Tibial artery (tissue), 4 donors: ENCODE data around the gene USP19.
A peak's percentile ranks its signal among the peaks of the same experiment; 100 is the strongest.

Experiments used
- DNase-seq, 2 donors: peaks; one replicate each; pipeline ENCODE4 v3.0.0-alpha.2; 2019
- H3K27ac ChIP-seq, 2 donors: fragments of 200-600 bp; sonication (generic) in 1 of 2; 1 replicate in 1 of 2; 2 replicates in 1 of 2; pipeline ENCODE4 v1.5.1; 2018 to 2019; ENCODE audit warnings: mild to moderate bottlenecking in 1 of 2
- H3K27me3 ChIP-seq, 2 donors: fragments of 200-600 bp; sonication (generic) in 1 of 2; one replicate each; pipeline versions ENCODE4 v1.5.1 to v1.6.0; 2016 to 2019
- H3K36me3 ChIP-seq, 3 donors: fragments of 200-600 bp; sonication (generic) in 2 of 3; one replicate each; pipeline ENCODE4 v1.5.1; 2016 to 2019; ENCODE audit warnings: mild to moderate bottlenecking in 2 of 3
- H3K4me1 ChIP-seq, 4 donors: fragments of 200-600 bp; sonication (generic) in 2 of 4; 1 replicate in 3 of 4; 2 replicates in 1 of 4; pipeline ENCODE4 v1.5.1; 2016 to 2019
- H3K4me3 ChIP-seq, 2 donors: fragments of 200-600 bp; sonication (generic) in 1 of 2; 1 replicate in 1 of 2; 2 replicates in 1 of 2; pipeline ENCODE4 v1.5.1; 2018 to 2019; ENCODE audit warnings: mild to moderate bottlenecking in 2 of 2
- H3K9me3 ChIP-seq, 3 donors: fragments of 200-600 bp; sonication (generic) in 1 of 3; one replicate each; pipeline ENCODE4 v1.5.1; 2016 to 2019
- intact Hi-C: fragments of 100-400 bp; cut with DNase I; formaldehyde crosslinking; loops from one replicate; pipeline ENCODE4 v1.15.0; 2023; ENCODE audit warnings: low total_unique reads
- TF ChIP-seq, protein P1 (sequence below), 2 experiments: fragments of 200-600 bp in 1 of 2; fragments of 450-650 bp in 1 of 2; IDR thresholded peaks; one replicate each; pipeline ENCODE4 v1.5.1; 2017 to 2019; ENCODE audit warnings: antibody characterized with exemption in 2 of 2, mild to moderate bottlenecking in 1 of 2, moderate library complexity in 1 of 2

Gene USP19

DNA sequence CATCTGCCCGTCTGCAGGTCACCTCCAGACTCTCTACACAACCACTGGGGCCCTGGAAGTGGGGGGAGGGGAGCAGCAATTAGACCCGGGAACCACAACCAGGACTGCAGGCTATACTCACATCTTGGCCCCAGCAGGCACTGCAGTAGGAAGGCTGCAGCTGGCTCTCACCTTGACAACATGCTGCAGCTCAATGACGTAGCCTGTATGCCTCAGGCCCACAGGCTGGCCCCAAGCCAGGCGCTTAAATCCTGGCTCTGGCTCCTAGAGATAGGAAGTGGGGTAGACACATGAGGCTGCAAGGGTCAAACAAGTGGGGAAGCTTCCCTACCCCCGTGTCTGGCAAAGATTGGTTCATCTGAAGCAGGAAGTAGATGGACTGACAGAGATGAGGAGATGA is 22.2 kb downstream of the USP19 start:
- TF ChIP-seq, protein P1, sequence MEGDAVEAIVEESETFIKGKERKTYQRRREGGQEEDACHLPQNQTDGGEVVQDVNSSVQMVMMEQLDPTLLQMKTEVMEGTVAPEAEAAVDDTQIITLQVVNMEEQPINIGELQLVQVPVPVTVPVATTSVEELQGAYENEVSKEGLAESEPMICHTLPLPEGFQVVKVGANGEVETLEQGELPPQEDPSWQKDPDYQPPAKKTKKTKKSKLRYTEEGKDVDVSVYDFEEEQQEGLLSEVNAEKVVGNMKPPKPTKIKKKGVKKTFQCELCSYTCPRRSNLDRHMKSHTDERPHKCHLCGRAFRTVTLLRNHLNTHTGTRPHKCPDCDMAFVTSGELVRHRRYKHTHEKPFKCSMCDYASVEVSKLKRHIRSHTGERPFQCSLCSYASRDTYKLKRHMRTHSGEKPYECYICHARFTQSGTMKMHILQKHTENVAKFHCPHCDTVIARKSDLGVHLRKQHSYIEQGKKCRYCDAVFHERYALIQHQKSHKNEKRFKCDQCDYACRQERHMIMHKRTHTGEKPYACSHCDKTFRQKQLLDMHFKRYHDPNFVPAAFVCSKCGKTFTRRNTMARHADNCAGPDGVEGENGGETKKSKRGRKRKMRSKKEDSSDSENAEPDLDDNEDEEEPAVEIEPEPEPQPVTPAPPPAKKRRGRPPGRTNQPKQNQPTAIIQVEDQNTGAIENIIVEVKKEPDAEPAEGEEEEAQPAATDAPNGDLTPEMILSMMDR (IDR thresholded peaks at IDR 0.05) = no peak
- H3K27ac ChIP-seq = no peak overlapping the region
- H3K9me3 ChIP-seq = no peaks in the 10 kb centered on the region
- H3K36me3 ChIP-seq = peaks cover 46 to 75% (median 51%) of the 10 kb centered on the region in 3 donors
- no peaks in the 10 kb centered on the region for H3K27me3 ChIP-seq
- no peak for DNase-seq
- no peak overlapping the region for H3K4me3 ChIP-seq
- H3K4me1 ChIP-seq = peaks cover 0 to 15% (median 12%) of the 10 kb centered on the region in 4 donors
- intact Hi-C loops = loop anchor here (5.0 kb wide), 1 partner anchor 34 kb away; the partner anchor contains the start of gene LAMB2

DNA sequence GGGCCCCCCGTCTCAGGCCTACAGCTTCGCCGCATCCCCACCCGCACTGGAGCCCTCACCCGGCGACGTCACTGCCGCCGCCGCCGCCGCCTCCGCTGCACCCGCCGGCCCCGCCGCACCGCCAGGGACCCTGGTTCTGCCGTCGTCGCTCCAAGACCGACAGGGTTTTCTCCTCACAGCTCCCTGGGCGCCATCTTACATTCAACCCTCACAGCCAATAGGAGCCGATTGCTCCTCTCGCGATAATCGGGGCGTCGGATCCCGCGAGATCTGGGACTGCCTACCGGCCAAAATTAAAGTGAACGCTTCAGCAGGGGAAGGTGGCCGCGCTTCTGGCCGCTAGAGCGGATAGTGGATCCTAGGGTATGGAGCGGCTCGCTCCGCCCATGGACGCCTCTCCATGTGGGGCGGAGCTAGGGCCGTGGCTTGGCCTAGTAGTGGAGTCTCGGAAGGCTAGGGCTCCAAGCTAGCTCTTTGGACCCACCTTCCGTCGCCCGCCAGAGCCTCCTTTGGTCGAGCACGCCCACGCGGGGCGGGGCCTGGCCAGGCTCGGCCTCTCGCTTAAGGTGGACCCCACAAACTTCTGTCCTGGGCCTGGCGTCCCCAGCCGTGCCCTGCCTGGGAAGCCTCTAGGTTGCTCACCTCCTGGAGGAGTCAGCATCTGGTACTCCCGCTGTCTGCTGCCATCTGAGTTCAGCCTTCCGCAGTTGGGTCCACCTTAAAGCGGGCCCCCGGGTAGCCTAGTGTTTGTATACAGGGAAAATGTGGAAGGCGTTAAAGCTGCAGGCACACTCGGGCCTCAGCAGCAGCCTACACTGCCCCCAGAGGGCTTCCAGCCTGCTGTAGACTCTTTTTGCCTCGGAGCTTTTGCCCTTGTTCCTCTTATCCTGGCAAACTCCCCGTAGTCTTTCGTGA is 26.5 kb downstream of the USP19 start, which contains the start of gene QRICH1:
Gene QRICH1, minus strand, starts transcription at position 219 of the 915 bp plus-strand sequence. CDS start 17,054 bp downstream, outside the sequence.
- intact Hi-C loops = no loop called here
- no peaks in the 10 kb centered on the region for H3K9me3 ChIP-seq
- H3K36me3 ChIP-seq = peaks cover 16 to 41% (median 19%) of the 10 kb centered on the region in 3 donors
- peak within 1 kb of the TSS; percentile 91 to 96 for H3K27ac ChIP-seq
- DNase-seq = peak; percentile 97 to 99
- TF ChIP-seq, protein P1 (IDR thresholded peaks at IDR 0.05) = peak; percentile 47 to 58
- H3K4me3 ChIP-seq = peak within 1 kb of the TSS; percentile 77 to 98
- H3K27me3 ChIP-seq = no peaks in the 10 kb centered on the region
- peaks cover 5 to 46% (median 40%) of the 10 kb centered on the region in 4 donors for H3K4me1 ChIP-seq

- intact Hi-C loops = no loop called here
- no peaks in the 10 kb centered on the region for H3K27me3 ChIP-seq
- peak overlapping the region; percentile 77 to 98 for H3K4me3 ChIP-seq
- peaks cover 7 to 32% (median 10%) of the 10 kb centered on the region in 3 donors for H3K36me3 ChIP-seq
- H3K9me3 ChIP-seq = no peaks in the 10 kb centered on the region
- H3K27ac ChIP-seq = peak overlapping the region; percentile 91 to 96
- peaks cover 5 to 53% (median 42%) of the 10 kb centered on the region in 4 donors for H3K4me1 ChIP-seq
- peak; percentile 75 to 83 for DNase-seq
- TF ChIP-seq, protein P1 (IDR thresholded peaks at IDR 0.05) = no peak
Measured at GRCh38 chr3:49092938-49093852, 27.4 kb downstream of the USP19 start.

- DNase-seq = no peak
- H3K27me3 ChIP-seq = no peaks in the 10 kb centered on the region
- intact Hi-C loops = no loop called here
- H3K36me3 ChIP-seq = peaks cover 12 to 39% (median 14%) of the 10 kb centered on the region in 3 donors
- TF ChIP-seq, protein P1 (IDR thresholded peaks at IDR 0.05) = no peak
- H3K4me3 ChIP-seq = no peak overlapping the region
- no peaks in the 10 kb centered on the region for H3K9me3 ChIP-seq
- no peaks in the 10 kb centered on the region for H3K4me1 ChIP-seq
- H3K27ac ChIP-seq = no peak overlapping the region
Measured at GRCh38 chr3:49081429-49081828, 39.2 kb downstream of the USP19 start.

GRCh38 chr3:49079270-49079669 is 41.4 kb downstream of the USP19 start:
- H3K36me3 ChIP-seq = peaks cover 33 to 51% (median 35%) of the 10 kb centered on the region in 3 donors
- TF ChIP-seq, protein P1 (IDR thresholded peaks at IDR 0.05) = no peak
- no peaks in the 10 kb centered on the region for H3K4me1 ChIP-seq
- no peak overlapping the region for H3K4me3 ChIP-seq
- intact Hi-C loops = no loop called here
- no peak for DNase-seq
- no peaks in the 10 kb centered on the region for H3K9me3 ChIP-seq
- no peak overlapping the region for H3K27ac ChIP-seq
- H3K27me3 ChIP-seq = no peaks in the 10 kb centered on the region
